Hepatocyte (in vitro differentiated cells): ENCODE measurements around the gene ATP1A2. TPM values are rescaled to one million over a fixed set of nuclear protein-coding genes. Genes with fewer than 3 reads are reported as not detected.
A peak's percentile ranks its signal among the peaks of the same experiment; 100 is the strongest.

ENCODE experiments used
- DNase-seq: peaks from one replicate; pipeline ENCODE4 v3.0.0-alpha.2; 2016; ENCODE audit warnings: low spot score
- H2AFZ ChIP-seq: fragments of 200-600 bp; sonication (generic); 2 replicates; pipeline ENCODE4 v1.6.0; 2016; ENCODE audit warnings: antibody characterized with exemption, mild to moderate bottlenecking
- H3K27ac ChIP-seq: fragments of 200-600 bp; sonication (generic); 2 replicates; pipeline ENCODE4 v1.5.1; 2016; ENCODE audit warnings: mild to moderate bottlenecking
- H3K27me3 ChIP-seq: fragments of 200-600 bp; sonication (generic); 2 replicates; pipeline ENCODE4 v1.6.1; 2016
- H3K36me3 ChIP-seq: fragments of 200-600 bp; sonication (generic); replicated peaks from 2 replicates; pipeline ENCODE4 v1.5.1; 2016; ENCODE audit warnings: low read depth; ENCODE audit not compliant: insufficient read depth
- H3K4me1 ChIP-seq: fragments of 200-600 bp; sonication (generic); 2 replicates; pipeline ENCODE4 v1.5.1; 2016; ENCODE audit warnings: mild to moderate bottlenecking, moderate library complexity; ENCODE audit not compliant: insufficient read depth
- H3K4me2 ChIP-seq: fragments of 200-600 bp; sonication (generic); 2 replicates; pipeline ENCODE4 v1.6.0; 2016
- H3K4me3 ChIP-seq: fragments of 200-600 bp; sonication (generic); 2 replicates; pipeline ENCODE4 v1.5.1; 2016; ENCODE audit warnings: mild to moderate bottlenecking
- H3K79me2 ChIP-seq: fragments of 200-600 bp; sonication (generic); 2 replicates; pipeline ENCODE4 v1.6.0; 2017; ENCODE audit warnings: mild to moderate bottlenecking
- H3K9me2 ChIP-seq: fragments of 200-600 bp; sonication (generic); replicated peaks from 2 replicates; pipeline ENCODE4 v1.6.0; 2017; ENCODE audit warnings: mild to moderate bottlenecking; ENCODE audit not compliant: insufficient read depth
- H3K9me3 ChIP-seq: fragments of 200-600 bp; sonication (generic); 2 replicates; pipeline ENCODE4 v1.5.1; 2016; ENCODE audit warnings: low read depth, mild to moderate bottlenecking
- H4K20me1 ChIP-seq: fragments of 200-600 bp; sonication (generic); 2 replicates; pipeline ENCODE4 v1.6.0; 2016; ENCODE audit warnings: mild to moderate bottlenecking; ENCODE audit not compliant: insufficient read depth, poor library complexity, severe bottlenecking
- EZH2 ChIP-seq: fragments of 200-600 bp; sonication (generic); IDR thresholded peaks from 2 replicates; pipeline ENCODE4 v1.6.1; 2016; ENCODE audit warnings: antibody characterized with exemption, mild to moderate bottlenecking, borderline replicate concordance
- EZH2phosphoT487 ChIP-seq: fragments of 200-600 bp; sonication (generic); IDR thresholded peaks from one replicate; pipeline ENCODE4 v1.6.1; 2018; ENCODE audit warnings: antibody characterized with exemption, mild to moderate bottlenecking, low read depth, moderate library complexity; ENCODE audit not compliant: unreplicated experiment, severe bottlenecking
- WGBS: methylation state at CpG from one replicate; pipeline ENCODE4 v1.1.6; 2016; ENCODE audit warnings: low lambda C conversion rate; ENCODE audit errors: missing lambda C conversion rate; 5-methylcytosine and 5-hydroxymethylcytosine counted together
- polyA plus RNA-seq: library from polyadenylated mRNA; unstranded; fragments of >200 nt; fragmentation: Nextera tagmentation; extraction: Ambion mirVana; gene quantifications from 2 replicates; pipeline ENCODE4 v1.2.1, GENCODE V29; 2016
- total RNA-seq: library from RNA; depleted of rRNA; stranded (reverse); fragments of >200 nt; gene quantifications from 2 replicates; pipeline ENCODE4 v1.2.3, GENCODE V29; 2014
- TF ChIP-seq, protein P1 (sequence below): fragments of 200-600 bp; sonication (generic); IDR thresholded peaks from 2 replicates; pipeline ENCODE4 v1.5.1; 2016; ENCODE audit warnings: antibody characterized with exemption, mild to moderate bottlenecking; ENCODE audit not compliant: poor library complexity

ATP1A2 gene
- total and polyA plus RNA-seq, 2 experiments from 2014 or later: 1.5 to 2.9 TPM

- no peaks in the 10 kb centered on the region for H3K27me3 ChIP-seq
- H3K4me3 ChIP-seq: peak overlapping the region; percentile 87
- H3K4me2 ChIP-seq: peak overlapping the region; percentile 99
- H4K20me1 ChIP-seq: no peaks in the 10 kb centered on the region
- DNase-seq: no peak
- peaks cover 26% of the 10 kb centered on the region for H3K4me1 ChIP-seq
- no peaks in the 10 kb centered on the region for H3K36me3 ChIP-seq
- WGBS: 78% methylated on average over 5 of the region's 5 CpGs
- no peaks in the 10 kb centered on the region for H3K9me2 ChIP-seq
- H3K79me2 ChIP-seq: peaks cover 18% of the 10 kb centered on the region
- TF ChIP-seq, protein P1, sequence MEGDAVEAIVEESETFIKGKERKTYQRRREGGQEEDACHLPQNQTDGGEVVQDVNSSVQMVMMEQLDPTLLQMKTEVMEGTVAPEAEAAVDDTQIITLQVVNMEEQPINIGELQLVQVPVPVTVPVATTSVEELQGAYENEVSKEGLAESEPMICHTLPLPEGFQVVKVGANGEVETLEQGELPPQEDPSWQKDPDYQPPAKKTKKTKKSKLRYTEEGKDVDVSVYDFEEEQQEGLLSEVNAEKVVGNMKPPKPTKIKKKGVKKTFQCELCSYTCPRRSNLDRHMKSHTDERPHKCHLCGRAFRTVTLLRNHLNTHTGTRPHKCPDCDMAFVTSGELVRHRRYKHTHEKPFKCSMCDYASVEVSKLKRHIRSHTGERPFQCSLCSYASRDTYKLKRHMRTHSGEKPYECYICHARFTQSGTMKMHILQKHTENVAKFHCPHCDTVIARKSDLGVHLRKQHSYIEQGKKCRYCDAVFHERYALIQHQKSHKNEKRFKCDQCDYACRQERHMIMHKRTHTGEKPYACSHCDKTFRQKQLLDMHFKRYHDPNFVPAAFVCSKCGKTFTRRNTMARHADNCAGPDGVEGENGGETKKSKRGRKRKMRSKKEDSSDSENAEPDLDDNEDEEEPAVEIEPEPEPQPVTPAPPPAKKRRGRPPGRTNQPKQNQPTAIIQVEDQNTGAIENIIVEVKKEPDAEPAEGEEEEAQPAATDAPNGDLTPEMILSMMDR: no peak
- TF ChIP-seq EZH2phosphoT487 (no peak), EZH2 (no peak)
- H3K9me3 ChIP-seq: no peaks in the 10 kb centered on the region
- peak overlapping the region; percentile 87 for H3K27ac ChIP-seq
- H2AFZ ChIP-seq: no peak overlapping the region
Observed at GRCh38 chr1:160097151-160097910, 18.2 kb upstream of the ATP1A2 start.

- no peaks in the 10 kb centered on the region for H3K27me3 ChIP-seq
Observed at GRCh38 chr1:160097911-160098851, 17.4 kb upstream of the ATP1A2 start, which contains the start of gene IGSF8. Gene IGSF8 (minus strand): TSS chr1:160098619. CDS start chr1:160098472, 147 bp downstream.

GRCh38 chr1:160098852-160099561, 16.6 kb upstream of the ATP1A2 start:
- Histone ChIP-seq H3K4me1 (peaks cover 31% of the 10 kb centered on the region), H3K9me2 (no peaks in the 10 kb centered on the region), H3K4me2 (peak overlapping the region; percentile 87), H3K9me3 (no peaks in the 10 kb centered on the region), H3K4me3 (peak overlapping the region; percentile 35), H2AFZ (peak overlapping the region; percentile 68), H3K27me3 (no peaks in the 10 kb centered on the region), H4K20me1 (no peaks in the 10 kb centered on the region), H3K79me2 (peaks cover 18% of the 10 kb centered on the region), H3K36me3 (no peaks in the 10 kb centered on the region), H3K27ac (peak overlapping the region; percentile 85)
- TF ChIP-seq EZH2phosphoT487 (no peak), EZH2 (no peak)
- TF ChIP-seq, protein P1: no peak
- peak; percentile 98 for DNase-seq
- 15% methylated on average over 16 of the region's 40 CpGs for WGBS

More at GRCh38 chr1:160097911-160098851, 17.4 kb upstream of the ATP1A2 start, which contains the start of gene IGSF8:
- TF ChIP-seq, protein P1: no peak
- TF ChIP-seq EZH2phosphoT487 (no peak), EZH2 (no peak)
- WGBS: 14% methylated on average over 30 of the region's 64 CpGs
- H3K9me2 ChIP-seq: no peaks in the 10 kb centered on the region
- peak within 1 kb of the TSS; percentile 99 for H3K4me2 ChIP-seq
- H3K27ac ChIP-seq: peak within 1 kb of the TSS; percentile 87
- no peaks in the 10 kb centered on the region for H3K9me3 ChIP-seq
- H3K79me2 ChIP-seq: peaks cover 18% of the 10 kb centered on the region
- peak; percentile 96 for DNase-seq
- peak within 1 kb of the TSS; percentile 92 for H2AFZ ChIP-seq
- H3K4me3 ChIP-seq: peak within 1 kb of the TSS; percentile 87
- no peaks in the 10 kb centered on the region for H4K20me1 ChIP-seq
- H3K4me1 ChIP-seq: peaks cover 31% of the 10 kb centered on the region
- no peaks in the 10 kb centered on the region for H3K36me3 ChIP-seq
